Keratinocyte (primary cell): ENCODE measurements around the gene ARID5B. TPM values are rescaled to one million over a fixed set of nuclear protein-coding genes. Genes with fewer than 3 reads are reported as not detected.
A peak's percentile ranks its signal among the peaks of the same experiment; 100 is the strongest.

Experiments used
- DNase-seq: peaks from one replicate; pipeline ENCODE4 v3.0.0-alpha.2; 2011; ENCODE audit warnings: low read depth, missing footprints, low spot score
- FAIRE-seq: peaks from 2 replicates; lab custom pipeline; 2011; peaks lifted over from hg19 to GRCh38; lab: Jason Lieb, UNC
- H2AFZ ChIP-seq: 2 replicates; pipeline ENCODE4 v1.6.0; 2012; ENCODE audit warnings: low read length, control low read depth, inconsistent platforms; ENCODE audit not compliant: control insufficient read depth
- H3K27ac ChIP-seq: 2 replicates; pipeline ENCODE4 v1.5.1; 2011; ENCODE audit warnings: low read length; ENCODE audit not compliant: control insufficient read depth, insufficient read depth
- H3K27me3 ChIP-seq: 3 replicates; pipeline ENCODE4 v1.6.0; 2011; ENCODE audit warnings: low read length; ENCODE audit not compliant: control insufficient read depth, insufficient read depth; ENCODE audit errors: extremely low read depth
- H3K36me3 ChIP-seq, 2 experiments: 2 replicates in 1 of 2; 3 replicates in 1 of 2; pipeline ENCODE4 v1.5.1; 2011; ENCODE audit warnings: low read length in 2 of 2, mild to moderate bottlenecking in 1 of 2; ENCODE audit not compliant: control insufficient read depth in 2 of 2, insufficient read depth in 2 of 2; ENCODE audit errors: extremely low read depth in 1 of 2
- H3K4me1 ChIP-seq: 3 replicates; pipeline ENCODE4 v1.5.1; 2011; ENCODE audit warnings: low read length; ENCODE audit not compliant: control insufficient read depth, insufficient read depth; ENCODE audit errors: extremely low read depth
- H3K4me2 ChIP-seq: 3 replicates; pipeline ENCODE4 v1.6.0; 2011; ENCODE audit warnings: low read depth, low read length; ENCODE audit not compliant: control insufficient read depth, insufficient read depth; ENCODE audit errors: extremely low read depth
- H3K4me3 ChIP-seq, 3 experiments: fragments of 200-600 bp in 1 of 3; sonication (generic) in 1 of 3; 2 replicates in 2 of 3; 3 replicates in 1 of 3; pipeline ENCODE4 v1.5.1; 2011 to 2016; ENCODE audit warnings: low read length in 3 of 3, mild to moderate bottlenecking in 3 of 3, control low read depth in 2 of 3, inconsistent platforms in 1 of 3, low read depth in 1 of 3, mixed read lengths in 1 of 3, mixed run types in 1 of 3, moderate library complexity in 1 of 3; ENCODE audit not compliant: control insufficient read depth in 2 of 3, insufficient read depth in 2 of 3; ENCODE audit errors: extremely low read depth in 1 of 3
- H3K79me2 ChIP-seq: 2 replicates; pipeline ENCODE4 v1.6.0; 2012; ENCODE audit warnings: low read length; ENCODE audit not compliant: control insufficient read depth, insufficient read depth
- H3K9ac ChIP-seq: 3 replicates; pipeline ENCODE4 v1.6.0; 2011; ENCODE audit warnings: low read length; ENCODE audit not compliant: control insufficient read depth, insufficient read depth; ENCODE audit errors: extremely low read depth
- H3K9me1 ChIP-seq: 3 replicates; pipeline ENCODE4 v1.6.0; 2011; ENCODE audit warnings: low read length; ENCODE audit not compliant: control insufficient read depth, insufficient read depth; ENCODE audit errors: extremely low read depth
- H3K9me3 ChIP-seq: 2 replicates; pipeline ENCODE4 v1.5.1; 2012; ENCODE audit warnings: low read depth, low read length; ENCODE audit not compliant: control insufficient read depth
- H4K20me1 ChIP-seq: 3 replicates; pipeline ENCODE4 v1.6.0; 2011; ENCODE audit warnings: low read length; ENCODE audit not compliant: control insufficient read depth, insufficient read depth; ENCODE audit errors: extremely low read depth
- EZH2 ChIP-seq: IDR thresholded peaks from one replicate; pipeline ENCODE4 v1.6.1; 2012; ENCODE audit warnings: inconsistent platforms, mild to moderate bottlenecking, low read length, moderate library complexity
- dilution Hi-C: fragments of 300-500 bp; cut with MboI; formaldehyde crosslinking; loops from one replicate; pipeline ENCODE4 v1.7.0; 2020; ENCODE audit warnings: low sequenced_read_pairs; ENCODE audit not compliant: extremely low pct_ligation_motif_present
- polyA plus RNA-seq, 5 experiments: library from polyadenylated mRNA; depleted of rRNA in 3 of 5; stranded (reverse) in 3 of 5; stranded (forward) in 1 of 5; unstranded in 1 of 5; fragments of >200 nt; gene quantifications; 1 replicate in 1 of 5; 2 replicates in 3 of 5; 3 replicates in 1 of 5; pipeline versions ENCODE4 v1.2.1 to v1.2.3, GENCODE V29; 2011 to 2012; ENCODE audit warnings: missing spikeins in 2 of 5, low read depth in 1 of 5, low replicate concordance in 1 of 5
- TF ChIP-seq, protein P1 (sequence below), 3 experiments: IDR thresholded peaks in 1 of 3; conservative IDR thresholded peaks in 1 of 3; optimal IDR thresholded peaks in 1 of 3; 2 replicates in 2 of 3; 3 replicates in 1 of 3; pipeline versions ENCODE3 to v1.5.1; 2011; ENCODE audit warnings: low read length in 3 of 3, mild to moderate bottlenecking in 3 of 3, moderate library complexity in 2 of 3, control low read depth in 1 of 3, inconsistent platforms in 1 of 3; ENCODE audit not compliant: insufficient read depth in 2 of 3; ENCODE audit errors: extremely low read depth in 1 of 3

The ARID5B gene
- polyA plus RNA-seq, 1 donor (not counting 4 experiments of a cell fraction or from before 2014, with no cell fraction given), result 7.0 TPM

DNA sequence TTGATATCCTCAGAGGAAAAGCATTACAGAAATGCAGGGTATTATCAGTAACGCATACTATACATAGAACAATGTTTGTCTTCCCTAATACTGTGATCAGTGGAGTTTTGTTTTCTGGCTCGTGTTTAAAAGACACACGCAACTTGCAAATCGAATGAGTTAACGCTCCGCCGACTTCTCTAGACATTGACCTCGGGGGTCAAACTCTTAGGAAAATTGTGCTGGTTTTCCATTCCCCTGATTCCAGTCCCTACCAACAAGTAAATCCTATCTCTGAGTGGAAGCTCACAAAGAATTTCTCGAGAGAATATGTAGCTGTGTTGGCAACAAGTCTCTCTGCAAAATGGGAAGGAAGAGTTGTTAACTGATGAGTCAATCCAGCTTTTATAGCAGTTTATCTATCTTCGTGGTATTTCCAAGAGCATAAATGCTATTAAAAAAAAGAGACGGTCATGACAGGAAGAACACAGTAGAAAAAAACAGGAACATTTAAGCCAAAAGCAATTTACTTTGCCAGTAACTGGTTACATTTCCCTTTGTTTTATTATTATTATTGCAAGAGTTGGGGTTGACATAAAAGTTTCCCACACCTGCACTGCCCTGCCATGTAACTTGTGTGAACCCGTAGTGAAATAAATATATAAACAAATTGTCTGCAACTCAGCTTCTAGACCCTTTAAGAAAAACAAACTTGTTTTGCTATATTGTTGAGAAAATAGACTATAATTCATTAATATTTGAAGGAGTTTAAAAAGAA lies 144.4 kb downstream of the ARID5B start:
- peak; percentile 57 for FAIRE-seq
- peak overlapping the region; percentile 73 for H3K4me2 ChIP-seq
- H3K4me1 ChIP-seq, result peaks cover 90% of the 10 kb centered on the region
- no peaks in the 10 kb centered on the region for H4K20me1 ChIP-seq
- peak overlapping the region; percentile 74 for H3K27ac ChIP-seq
- no peak for DNase-seq
- dilution Hi-C loops, result no loop called here
- H3K36me3 ChIP-seq, result no peaks in the 10 kb centered on the region
- H2AFZ ChIP-seq, result no peak overlapping the region
- TF ChIP-seq, protein P1, sequence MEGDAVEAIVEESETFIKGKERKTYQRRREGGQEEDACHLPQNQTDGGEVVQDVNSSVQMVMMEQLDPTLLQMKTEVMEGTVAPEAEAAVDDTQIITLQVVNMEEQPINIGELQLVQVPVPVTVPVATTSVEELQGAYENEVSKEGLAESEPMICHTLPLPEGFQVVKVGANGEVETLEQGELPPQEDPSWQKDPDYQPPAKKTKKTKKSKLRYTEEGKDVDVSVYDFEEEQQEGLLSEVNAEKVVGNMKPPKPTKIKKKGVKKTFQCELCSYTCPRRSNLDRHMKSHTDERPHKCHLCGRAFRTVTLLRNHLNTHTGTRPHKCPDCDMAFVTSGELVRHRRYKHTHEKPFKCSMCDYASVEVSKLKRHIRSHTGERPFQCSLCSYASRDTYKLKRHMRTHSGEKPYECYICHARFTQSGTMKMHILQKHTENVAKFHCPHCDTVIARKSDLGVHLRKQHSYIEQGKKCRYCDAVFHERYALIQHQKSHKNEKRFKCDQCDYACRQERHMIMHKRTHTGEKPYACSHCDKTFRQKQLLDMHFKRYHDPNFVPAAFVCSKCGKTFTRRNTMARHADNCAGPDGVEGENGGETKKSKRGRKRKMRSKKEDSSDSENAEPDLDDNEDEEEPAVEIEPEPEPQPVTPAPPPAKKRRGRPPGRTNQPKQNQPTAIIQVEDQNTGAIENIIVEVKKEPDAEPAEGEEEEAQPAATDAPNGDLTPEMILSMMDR (optimal IDR thresholded peaks at IDR 0.05 in 1 of 3, IDR thresholded peaks at IDR 0.05 in 1 of 3, conservative IDR thresholded peaks at IDR 0.05 in 1 of 3; ENCODE audit: extremely low read depth in 1 of 3, insufficient read depth in 2 of 3, low read length in 3 of 3), result no peak
- TF ChIP-seq EZH2, result no peak
- no peaks in the 10 kb centered on the region for H3K9me1 ChIP-seq
- peak overlapping the region in 2 of 3 experiments; percentile 32 to 46 for H3K4me3 ChIP-seq
- peak overlapping the region; percentile 45 for H3K9ac ChIP-seq
- H3K79me2 ChIP-seq, result peaks cover 17% of the 10 kb centered on the region
- H3K9me3 ChIP-seq, result no peaks in the 10 kb centered on the region
- H3K27me3 ChIP-seq, result no peaks in the 10 kb centered on the region

DNA sequence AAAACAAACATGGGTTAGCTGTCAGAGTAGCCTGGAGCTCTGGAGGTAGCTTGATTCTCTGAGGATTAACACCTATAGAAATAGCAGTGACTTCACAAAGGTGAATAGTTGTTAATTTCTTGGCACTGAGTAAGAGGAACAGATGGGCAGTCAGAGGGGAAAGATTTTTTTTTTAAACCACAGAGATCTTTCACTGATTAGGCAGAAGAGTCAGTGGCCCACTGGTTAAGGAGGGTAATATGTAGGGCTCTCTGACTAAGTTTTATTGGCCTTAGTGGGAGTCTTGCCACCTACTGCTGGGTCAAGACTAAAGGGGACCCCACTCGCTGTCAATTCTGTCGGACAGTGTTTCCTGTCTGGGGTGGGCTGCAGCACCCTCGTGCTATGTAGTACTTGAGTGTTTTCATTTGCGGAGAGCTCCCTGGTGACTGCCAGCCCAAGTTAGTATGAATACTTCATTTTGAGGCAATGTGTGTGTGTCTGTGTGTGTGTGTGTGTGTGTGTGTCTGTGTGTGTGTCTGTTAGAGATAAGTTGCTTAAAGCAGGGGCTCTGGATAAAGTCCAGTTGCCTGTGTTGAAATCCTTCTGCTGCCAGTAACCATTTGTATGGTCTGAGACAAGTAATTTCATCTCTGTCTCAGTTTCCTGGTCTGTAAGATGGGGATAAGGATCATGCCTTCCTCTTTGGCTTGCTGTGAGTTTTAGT lies 145.2 kb downstream of the ARID5B start:
- no peak overlapping the region for H2AFZ ChIP-seq
- H3K4me3 ChIP-seq, result no peak overlapping the region
- no peaks in the 10 kb centered on the region for H3K27me3 ChIP-seq
- H3K36me3 ChIP-seq, result no peaks in the 10 kb centered on the region
- H3K79me2 ChIP-seq, result peaks cover 16% of the 10 kb centered on the region
- peak overlapping the region; percentile 73 for H3K4me2 ChIP-seq
- no peaks in the 10 kb centered on the region for H3K9me1 ChIP-seq
- no peak for FAIRE-seq
- DNase-seq, result no peak
- H3K27ac ChIP-seq, result peak overlapping the region; percentile 74
- H4K20me1 ChIP-seq, result no peaks in the 10 kb centered on the region
- peak overlapping the region; percentile 28 for H3K9ac ChIP-seq
- H3K9me3 ChIP-seq, result no peaks in the 10 kb centered on the region
- TF ChIP-seq, protein P1 (optimal IDR thresholded peaks at IDR 0.05 in 1 of 3, IDR thresholded peaks at IDR 0.05 in 1 of 3, conservative IDR thresholded peaks at IDR 0.05 in 1 of 3; ENCODE audit: extremely low read depth in 1 of 3, insufficient read depth in 2 of 3, low read length in 3 of 3), result no peak
- TF ChIP-seq EZH2, result no peak
- dilution Hi-C loops, result no loop called here
- peaks cover 91% of the 10 kb centered on the region for H3K4me1 ChIP-seq
